Activated CD8-positive, alpha-beta memory T cell treated with anti-CD3 and anti-CD28 coated beads, Interleukin-2, amount 50 U/mL, for 24 hours (primary cell): Measurements from ENCODE around the gene KIF22.
"Not testable (repeated sequence)": the region's sequence is repeated elsewhere in the genome, so short reads cannot be mapped to it uniquely, and the experiment has no call there.

Experiments used
- DNase-seq: peaks from one replicate; pipeline ENCODE4 v3.0.0-alpha.2; 2020; ENCODE audit errors: extremely low read depth

Gene KIF22

GRCh38 chr16:29766571-29766970 lies 24.0 kb upstream of the KIF22 start:
- no peak for DNase-seq

- DNase-seq = no peak
These were observed 23.5 kb upstream of the KIF22 start for GRCh38 chr16:29767062-29767461.

DNA sequence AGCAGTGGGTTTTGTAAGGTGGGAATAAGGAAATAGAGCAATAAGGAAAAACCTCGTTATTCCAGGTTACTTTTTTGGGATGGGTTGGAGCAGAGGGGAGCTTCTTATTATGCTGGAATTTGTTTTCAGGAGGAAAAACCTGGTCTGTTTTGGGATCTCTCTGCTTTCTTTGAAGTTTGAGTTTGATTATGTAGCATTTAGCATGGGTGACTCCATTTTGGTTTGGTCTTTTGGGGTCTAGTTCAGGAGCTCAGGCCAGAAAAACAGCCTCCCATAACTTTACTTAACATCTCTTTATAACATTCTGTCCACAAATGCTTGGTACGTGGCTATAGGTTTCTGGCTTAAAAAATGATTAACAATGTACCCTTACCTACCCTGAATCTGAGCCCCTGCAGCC lies 21.0 kb upstream of the KIF22 start:
- DNase-seq = no peak

DNA sequence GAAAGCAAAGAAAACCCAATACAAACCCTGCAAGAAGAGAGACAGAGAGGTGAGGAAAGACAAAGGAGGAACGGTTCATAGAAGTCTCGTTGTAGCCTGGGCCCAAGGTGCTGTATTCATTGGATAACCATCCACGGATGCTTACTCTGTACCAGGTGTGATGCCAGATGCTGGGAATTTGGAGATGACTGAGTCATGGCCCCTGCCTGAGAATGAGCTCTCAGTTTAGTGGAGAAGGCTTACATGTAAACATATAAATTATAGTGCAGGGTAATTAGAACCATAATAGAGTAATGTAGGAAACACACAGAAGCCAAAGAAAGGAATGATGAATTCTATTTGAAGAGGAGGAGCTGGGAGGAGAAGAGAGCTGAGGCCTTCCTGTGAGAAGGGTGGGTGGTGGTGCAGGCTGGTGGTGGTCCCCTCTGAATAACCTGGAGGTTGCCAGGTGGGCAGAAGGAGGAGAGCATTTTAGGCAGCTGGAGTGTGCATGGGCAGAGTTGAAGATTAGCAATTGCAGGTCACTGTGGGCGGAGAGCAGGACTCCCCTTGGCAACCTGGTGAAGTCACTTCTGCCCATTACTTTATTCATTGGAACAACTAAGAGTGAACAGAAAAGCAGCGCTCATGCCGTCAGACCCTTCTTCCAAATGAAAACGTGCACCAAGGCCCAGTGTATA lies 20.2 kb upstream of the KIF22 start:
- no peak for DNase-seq

- DNase-seq = not testable (repeated sequence)
These were observed 18.2 kb upstream of the KIF22 start for GRCh38 chr16:29772330-29772729.

GRCh38 chr16:29774730-29775129 lies 15.8 kb upstream of the KIF22 start:
- no peak for DNase-seq

DNA sequence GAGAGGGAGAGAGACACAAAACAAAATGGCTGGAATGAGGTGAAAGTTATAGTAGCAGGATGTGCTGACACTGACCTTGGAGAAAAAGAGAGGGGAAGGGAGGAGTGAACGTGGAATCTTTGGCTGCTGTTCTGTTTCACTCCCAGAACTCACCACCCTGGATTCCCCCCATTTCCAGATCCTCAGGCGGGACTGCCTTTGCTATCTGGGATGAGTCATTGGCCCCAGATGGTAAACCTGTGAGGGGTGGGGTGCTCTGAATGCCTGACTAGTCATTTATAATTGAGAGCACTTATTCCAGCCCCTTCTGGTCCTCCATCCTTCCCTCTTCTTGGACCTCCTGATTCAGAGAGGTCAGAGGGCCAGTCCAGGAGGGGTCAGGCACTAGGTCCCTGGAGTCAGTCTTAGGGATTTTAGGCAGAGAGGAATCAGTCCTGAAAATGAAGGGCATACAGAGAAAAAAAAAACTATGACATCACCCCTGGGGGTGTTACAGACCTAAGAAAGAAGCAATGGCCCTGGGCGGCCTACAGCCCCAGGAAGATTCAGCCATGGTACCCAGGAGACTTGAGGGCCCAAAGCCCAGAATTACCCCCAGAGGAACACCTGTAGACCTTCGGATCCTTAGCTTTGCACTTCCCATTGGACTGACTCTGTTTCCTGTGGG lies 14.7 kb upstream of the KIF22 start:
- DNase-seq = no peak

GRCh38 chr16:29777576-29778350 lies 12.8 kb upstream of the KIF22 start, which contains the start of gene ZG16:
Gene ZG16, plus strand, starts transcription at chr16:29778256. Its CDS starts 1,011 bp downstream, at chr16:29779267.
- DNase-seq = no peak

- no peak for DNase-seq
These were observed 11.1 kb upstream of the KIF22 start for GRCh38 chr16:29779474-29779873.

GRCh38 chr16:29783094-29783953 lies 7.2 kb upstream of the KIF22 start:
- not testable (repeated sequence) for DNase-seq

DNA sequence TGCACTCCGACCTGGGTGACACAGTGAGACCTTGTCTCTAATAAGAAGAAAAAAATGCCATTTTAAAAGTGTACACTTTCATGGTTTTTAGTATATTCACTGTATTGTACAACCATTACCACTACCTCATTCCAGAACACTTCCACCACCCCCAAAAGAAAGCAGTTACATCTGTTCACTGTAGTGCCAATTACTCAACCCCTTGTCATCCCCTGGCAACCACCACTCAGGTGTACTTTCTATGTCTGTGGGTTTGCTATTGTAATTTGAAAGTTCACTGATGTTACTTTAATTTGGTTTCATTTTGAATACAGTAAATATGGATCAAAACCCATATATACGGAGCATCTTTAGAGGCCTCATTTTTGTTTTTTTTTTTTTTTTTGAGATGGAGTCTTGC lies 6.4 kb upstream of the KIF22 start:
- DNase-seq = no peak

GRCh38 chr16:29784901-29785500 lies 5.5 kb upstream of the KIF22 start:
- no peak for DNase-seq

GRCh38 chr16:29787155-29787554 lies 3.4 kb upstream of the KIF22 start:
- DNase-seq = not testable (repeated sequence)

DNA sequence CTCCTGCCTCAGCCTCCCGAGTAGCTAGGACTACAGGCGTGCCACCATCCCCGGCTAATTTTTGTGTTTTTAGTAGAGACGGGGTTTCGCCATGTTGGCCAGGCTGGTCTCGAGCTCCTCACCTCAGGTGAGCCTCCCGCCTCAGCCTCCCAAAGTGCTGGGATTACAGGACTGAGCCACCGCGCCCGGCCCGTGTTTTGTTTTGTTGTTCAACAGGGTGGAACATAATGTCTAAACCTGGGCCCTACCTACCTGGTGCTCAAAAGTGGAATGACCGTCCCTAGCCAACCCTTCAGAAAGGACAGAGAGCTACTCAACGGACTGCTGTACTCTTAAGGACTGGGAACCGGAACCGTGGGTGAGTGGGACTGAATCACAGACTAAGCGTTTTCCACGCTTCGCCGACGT lies 772 bp upstream of the KIF22 start:
- no peak for DNase-seq

DNA sequence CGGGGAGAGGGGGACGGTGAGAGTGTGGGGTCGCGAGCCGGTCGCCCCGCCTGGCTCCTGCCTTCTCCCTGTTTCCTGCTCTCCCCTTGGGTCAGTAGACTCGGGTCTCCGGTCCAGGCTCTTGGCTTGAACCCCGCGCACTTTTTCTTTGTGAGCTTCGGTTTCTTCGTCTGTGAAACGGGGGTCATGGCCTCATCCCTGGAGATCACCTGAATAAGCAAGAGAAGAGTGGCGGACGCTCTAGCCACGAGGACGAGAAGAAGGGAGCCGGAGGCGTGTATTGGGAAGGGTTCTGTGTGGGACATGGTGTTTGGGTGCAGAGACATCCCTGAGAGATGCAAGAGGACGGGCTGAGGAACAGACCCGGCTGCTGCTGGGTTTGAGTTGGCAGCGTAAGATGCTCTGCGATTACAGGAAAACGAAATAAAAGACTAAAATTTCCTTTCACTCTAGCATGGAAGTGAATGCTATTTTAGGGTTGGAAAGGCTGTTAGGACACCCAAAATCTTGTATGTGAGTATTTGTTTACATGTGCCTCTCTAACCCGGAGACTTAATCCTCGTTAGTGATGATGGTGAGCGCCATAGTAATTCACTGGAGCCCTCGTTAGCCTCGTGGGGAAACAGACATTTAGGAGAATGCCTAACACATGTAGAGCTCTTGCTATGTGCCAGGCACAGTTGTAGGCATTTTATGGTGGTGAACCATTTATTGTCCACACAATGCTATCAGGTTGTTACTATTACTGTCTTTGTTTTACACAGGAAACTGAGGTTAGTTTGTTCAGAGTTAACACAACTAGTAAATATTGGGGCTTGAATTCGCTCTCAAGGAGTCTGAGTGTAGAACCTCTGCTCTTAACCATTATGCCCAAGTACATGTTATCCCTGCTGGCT lies 646 bp downstream of the KIF22 start:
- no peak for DNase-seq

DNA sequence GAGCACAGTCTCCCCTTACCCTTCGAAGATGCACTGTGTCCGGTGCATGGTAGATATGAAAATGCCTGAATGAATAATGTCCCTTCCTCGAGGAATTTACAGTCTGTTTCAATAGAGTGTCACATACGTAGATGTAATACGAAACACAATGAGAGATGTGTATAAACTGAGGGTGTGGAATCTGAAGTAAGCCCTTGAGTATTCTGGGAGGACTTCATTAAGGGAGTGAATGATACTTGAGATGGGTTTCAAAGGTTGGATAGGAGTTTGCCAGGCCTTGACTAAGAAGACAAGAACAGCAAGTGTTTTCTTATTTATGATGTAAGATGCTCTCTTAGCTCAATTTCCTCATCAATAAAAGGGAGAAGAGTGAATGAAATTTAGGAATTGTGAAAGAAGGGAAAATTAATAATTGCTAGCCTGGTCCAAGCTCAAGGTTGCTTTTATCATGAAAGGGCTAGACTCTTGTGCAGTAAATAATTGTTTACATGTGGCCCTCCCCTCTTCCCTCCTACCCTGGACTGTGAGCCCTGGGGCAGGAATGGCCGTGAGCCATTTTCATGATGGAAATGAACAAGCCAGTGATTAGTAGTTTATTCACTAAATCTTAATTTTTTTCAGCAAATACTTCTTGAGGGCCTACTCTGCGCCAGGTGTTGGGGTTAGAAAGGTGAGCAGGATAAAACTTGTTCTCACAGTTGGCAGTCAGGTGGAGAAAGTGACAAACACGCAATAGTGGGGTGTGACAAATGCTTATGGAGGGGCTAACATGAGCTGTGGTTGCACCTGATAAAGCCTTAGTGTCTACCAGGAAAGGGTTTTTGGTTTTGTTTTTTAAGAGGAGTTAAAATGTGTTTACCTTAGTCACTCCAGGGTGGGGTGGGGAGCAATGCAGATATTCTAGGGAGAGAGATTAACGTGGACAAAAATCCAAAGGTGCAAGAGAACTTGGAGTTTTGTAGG lies 1.6 kb downstream of the KIF22 start:
- DNase-seq = no peak

DNA sequence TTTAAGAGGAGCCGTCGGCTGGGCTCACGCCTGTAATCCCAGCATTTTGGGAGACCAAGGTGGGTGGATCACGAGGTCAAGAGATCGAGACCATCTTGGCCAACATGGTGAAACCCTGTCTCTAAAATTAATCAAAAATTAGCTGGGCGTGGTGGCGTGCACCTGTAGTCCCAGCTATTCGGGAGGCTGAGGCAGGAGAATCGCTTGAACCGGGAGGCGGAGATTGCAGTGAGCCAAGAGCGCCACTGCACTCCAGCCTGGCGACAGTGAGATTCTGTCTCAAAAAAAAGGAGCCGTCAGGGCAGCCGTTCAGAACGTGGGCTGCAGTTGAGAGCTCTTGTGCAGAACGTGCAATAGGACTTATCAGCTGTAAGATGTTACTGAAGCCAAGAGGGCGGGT lies 2.6 kb downstream of the KIF22 start:
- not testable (repeated sequence) for DNase-seq

DNA sequence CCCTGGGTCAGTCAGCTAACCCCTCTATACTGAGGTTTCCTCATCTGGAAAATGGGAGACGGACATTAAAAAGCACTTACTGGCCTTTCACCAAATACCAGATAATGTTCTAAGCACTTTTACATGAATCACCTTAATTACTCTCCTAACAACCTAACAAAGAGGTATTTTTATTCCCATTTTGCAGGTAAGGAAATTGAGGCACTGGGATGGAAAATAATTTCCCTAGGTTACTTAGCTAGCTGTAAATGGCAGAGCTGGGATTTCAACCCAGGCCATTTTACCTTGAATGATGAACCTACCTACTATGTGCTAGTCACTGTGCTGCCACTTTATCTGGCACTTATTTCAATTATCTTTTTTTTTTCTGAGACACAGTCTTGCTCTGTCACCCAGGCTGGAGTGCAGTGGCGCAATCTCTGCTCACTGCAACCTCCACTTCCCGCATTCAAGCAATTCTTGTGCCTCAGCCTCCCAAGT lies 3.7 kb downstream of the KIF22 start:
- DNase-seq = no peak

DNA sequence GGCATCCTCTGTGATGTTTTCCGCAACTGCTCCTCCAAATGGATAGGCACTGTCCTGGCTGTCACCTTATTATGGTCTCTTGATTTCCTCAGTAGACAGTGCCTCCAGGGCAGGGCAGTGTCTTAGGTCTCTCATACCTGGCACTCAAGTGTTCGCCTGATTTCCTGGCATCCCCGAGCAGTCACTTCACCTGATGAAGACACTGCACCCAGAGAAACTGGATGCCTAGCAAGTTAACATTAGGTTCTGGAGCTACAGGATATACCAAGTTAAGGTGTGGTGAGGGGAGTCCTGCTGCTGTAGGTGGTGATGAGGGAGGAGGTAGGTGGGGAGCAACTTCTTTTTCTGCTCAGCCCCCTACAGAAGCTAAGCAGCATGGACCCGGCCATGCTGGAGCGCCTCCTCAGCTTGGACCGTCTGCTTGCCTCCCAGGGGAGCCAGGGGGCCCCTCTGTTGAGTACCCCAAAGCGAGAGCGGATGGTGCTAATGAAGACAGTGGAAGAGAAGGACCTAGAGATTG lies 11.9 kb downstream of the KIF22 start:
- no peak for DNase-seq
